ENCODE results near the gene ADCY3.

GRCh38 chr2:24947561-24948157, 27.6 kb upstream of the ADCY3 start:
- TF ChIP-seq EZH2phosphoT487 (IDR thresholded peaks at IDR 0.05; ENCODE audit: insufficient read depth, low read depth) (no peak), EZH2 (IDR thresholded peaks at IDR 0.05; ENCODE audit: insufficient read depth, poor library complexity, severe bottlenecking) (no peak)

Data from GM23248 (cell line).